NK-92 (cell line): ENCODE results near the gene TBX6.

ENCODE experiments used
- DNase-seq: peaks from one replicate; lab custom pipeline; 2025; ENCODE audit not compliant: unreplicated experiment; lab: John Stamatoyannopoulos, UW

Gene TBX6

GRCh38 chr16:30113711-30114333 lies 22.1 kb upstream of the TBX6 start:
- DNase-seq, result no peak

GRCh38 chr16:30113031-30113710 lies 21.4 kb upstream of the TBX6 start, which contains the start of gene GDPD3:
GDPD3 (minus strand) TSS chr16:30113537; CDS start chr16:30113478, 59 bp downstream.
- no peak for DNase-seq

GRCh38 chr16:30112197-30113030 lies 20.7 kb upstream of the TBX6 start:
- no peak for DNase-seq

GRCh38 chr16:30110661-30111060 lies 18.9 kb upstream of the TBX6 start:
- DNase-seq, result no peak

- DNase-seq, result no peak
Observed at GRCh38 chr16:30108059-30108850, 16.5 kb upstream of the TBX6 start.

- DNase-seq, result no peak
Observed at GRCh38 chr16:30104492-30104891, 12.8 kb upstream of the TBX6 start.

GRCh38 chr16:30104090-30104489 lies 12.4 kb upstream of the TBX6 start:
- DNase-seq, result no peak

- DNase-seq, result no peak
Observed at GRCh38 chr16:30096862-30097563, 5.3 kb upstream of the TBX6 start.

- DNase-seq, result peak; percentile 22
Observed at GRCh38 chr16:30096105-30096861, 4.6 kb upstream of the TBX6 start, which contains the start of gene YPEL3. YPEL3 (minus strand) TSS chr16:30096213; CDS start chr16:30095482, 731 bp downstream.

GRCh38 chr16:30095166-30096078 lies 3.7 kb upstream of the TBX6 start:
- DNase-seq, result no peak

GRCh38 chr16:30094541-30095165 lies 2.9 kb upstream of the TBX6 start:
- DNase-seq, result no peak

GRCh38 chr16:30092373-30093010 lies 768 bp upstream of the TBX6 start:
- DNase-seq, result no peak

GRCh38 chr16:30090610-30091331 lies 953 bp downstream of the TBX6 start:
- no peak for DNase-seq

GRCh38 chr16:30088832-30089624 lies 2.7 kb downstream of the TBX6 start:
- no peak for DNase-seq

- DNase-seq, result no peak
Observed at GRCh38 chr16:30088237-30088831, 3.4 kb downstream of the TBX6 start.
